Tibial artery (tissue), 4 donors: Measurements from ENCODE around the gene ZBTB7A.
"Not testable (repeated sequence)": the region's sequence is repeated elsewhere in the genome, so short reads cannot be mapped to it uniquely, and the experiment has no call there.

Experiments
- DNase-seq, 2 donors: peaks; one replicate each; pipeline ENCODE4 v3.0.0-alpha.2; 2019
- H3K27ac ChIP-seq, 2 donors: fragments of 200-600 bp; sonication (generic) in 1 of 2; 1 replicate in 1 of 2; 2 replicates in 1 of 2; pipeline ENCODE4 v1.5.1; 2018 to 2019; ENCODE audit warnings: mild to moderate bottlenecking in 1 of 2
- H3K27me3 ChIP-seq, 2 donors: fragments of 200-600 bp; sonication (generic) in 1 of 2; one replicate each; pipeline versions ENCODE4 v1.5.1 to v1.6.0; 2016 to 2019
- H3K36me3 ChIP-seq, 3 donors: fragments of 200-600 bp; sonication (generic) in 2 of 3; one replicate each; pipeline ENCODE4 v1.5.1; 2016 to 2019; ENCODE audit warnings: mild to moderate bottlenecking in 2 of 3
- H3K4me1 ChIP-seq, 4 donors: fragments of 200-600 bp; sonication (generic) in 2 of 4; 1 replicate in 3 of 4; 2 replicates in 1 of 4; pipeline ENCODE4 v1.5.1; 2016 to 2019
- H3K4me3 ChIP-seq, 2 donors: fragments of 200-600 bp; sonication (generic) in 1 of 2; 1 replicate in 1 of 2; 2 replicates in 1 of 2; pipeline ENCODE4 v1.5.1; 2018 to 2019; ENCODE audit warnings: mild to moderate bottlenecking in 2 of 2
- H3K9me3 ChIP-seq, 3 donors: fragments of 200-600 bp; sonication (generic) in 1 of 3; one replicate each; pipeline ENCODE4 v1.5.1; 2016 to 2019
- CTCF ChIP-seq, 2 experiments: fragments of 200-600 bp in 1 of 2; fragments of 450-650 bp in 1 of 2; IDR thresholded peaks; one replicate each; pipeline ENCODE4 v1.5.1; 2017 to 2019; ENCODE audit warnings: antibody characterized with exemption in 2 of 2, mild to moderate bottlenecking in 1 of 2, moderate library complexity in 1 of 2
- intact Hi-C: fragments of 100-400 bp; cut with DNase I; formaldehyde crosslinking; loops from one replicate; pipeline ENCODE4 v1.15.0; 2023; ENCODE audit warnings: low total_unique reads

The ZBTB7A gene

GRCh38 chr19:4007021-4007835 is 59.5 kb downstream of the ZBTB7A start, which contains the start of gene PIAS4:
PIAS4 (plus strand) TSS chr19:4007736; CDS start chr19:4007761, 25 bp downstream.
- peaks cover 0 to 46% (median 40%) of the 10 kb centered on the region in 4 donors for H3K4me1 ChIP-seq
- H3K27ac ChIP-seq, result peak within 1 kb of the TSS; percentile 79 to 86
- peak; percentile 96 to 98 for DNase-seq
- peaks cover 0 to 12% (median 0%) of the 10 kb centered on the region in 3 donors for H3K36me3 ChIP-seq
- no peak for TF ChIP-seq CTCF (IDR thresholded peaks at IDR 0.05)
- peak within 1 kb of the TSS; percentile 89 to 94 for H3K4me3 ChIP-seq
- no peaks in the 10 kb centered on the region for H3K9me3 ChIP-seq
- intact Hi-C loops, result loop anchor here (5.0 kb wide), 2 partner anchors 50 to 825 kb away; no protein-coding TSS in a partner anchor
- no peaks in the 10 kb centered on the region for H3K27me3 ChIP-seq

- not testable (repeated sequence) for DNase-seq, H3K27ac ChIP-seq, H3K36me3 ChIP-seq, H3K27me3 ChIP-seq, H3K4me3 ChIP-seq, H3K9me3 ChIP-seq
- intact Hi-C loops, result loop anchor here (5.0 kb wide), 2 partner anchors 52 to 823 kb away; no protein-coding TSS in a partner anchor
- H3K4me1 ChIP-seq, result peaks cover 0 to 32% (median 29%) of the 10 kb centered on the region in 4 donors
Observed at GRCh38 chr19:4005436-4005835, 61.3 kb downstream of the ZBTB7A start.

DNA sequence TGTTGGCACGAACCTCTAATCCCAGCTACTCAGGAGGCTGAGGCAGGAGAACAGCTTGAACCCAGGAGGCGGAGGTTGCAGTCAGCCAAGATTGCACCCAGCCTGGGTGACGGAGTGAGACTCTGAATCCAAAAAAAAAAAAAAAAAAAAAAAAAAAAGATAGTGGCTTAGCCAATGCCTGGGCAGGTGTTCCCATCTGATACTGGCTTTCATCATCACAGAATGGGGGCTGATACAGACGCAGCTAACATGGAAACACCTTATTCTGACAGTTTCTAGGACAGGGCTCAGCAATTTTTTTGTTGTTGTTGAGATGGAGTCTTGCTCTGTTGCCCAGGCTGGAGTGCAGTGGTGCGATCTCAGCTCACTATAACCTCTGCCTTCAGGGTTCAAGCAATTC is 65.9 kb downstream of the ZBTB7A start:
- H3K27me3 ChIP-seq, H3K4me1 ChIP-seq, intact Hi-C loops, H3K4me3 ChIP-seq, DNase-seq, H3K36me3 ChIP-seq, H3K9me3 ChIP-seq, H3K27ac ChIP-seq: not testable (repeated sequence)

DNA sequence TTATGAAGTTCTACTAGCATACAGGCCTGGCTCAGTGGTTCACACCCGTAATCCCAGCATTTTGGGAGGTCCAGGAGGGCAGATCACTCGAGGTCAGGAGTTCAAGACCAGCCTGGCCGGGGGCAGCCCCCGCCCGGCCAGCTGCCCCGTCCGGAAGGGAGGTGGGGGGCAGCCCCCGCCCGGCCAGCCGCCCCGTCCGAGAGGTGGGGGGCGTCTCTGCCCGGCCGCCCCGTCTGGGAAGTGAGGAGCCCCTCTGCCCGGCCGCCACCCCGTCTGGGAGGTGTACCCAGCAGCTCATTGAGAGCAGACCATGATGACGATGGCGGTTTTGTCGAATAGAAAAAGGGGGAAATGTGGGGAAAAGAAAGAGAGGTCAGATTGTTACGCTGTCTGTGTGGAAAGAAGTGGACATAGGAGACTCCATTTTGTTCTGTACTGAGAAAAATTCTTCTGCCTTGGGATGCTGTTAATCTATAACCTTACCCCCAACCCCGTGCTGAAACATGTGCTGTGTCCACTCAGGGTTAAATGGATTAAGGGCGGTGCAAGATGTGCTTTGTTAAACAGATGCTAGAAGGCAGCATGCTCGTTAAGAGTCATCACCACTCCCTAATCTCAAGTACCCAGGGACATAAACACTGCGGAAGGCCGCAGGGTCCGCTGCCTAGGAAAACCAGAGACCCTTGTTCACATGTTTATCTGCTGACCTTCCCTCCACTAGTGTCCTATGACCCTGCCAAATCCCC is 67.9 kb downstream of the ZBTB7A start:
- H3K9me3 ChIP-seq, H3K27me3 ChIP-seq, DNase-seq, H3K4me3 ChIP-seq, intact Hi-C loops, H3K36me3 ChIP-seq, H3K4me1 ChIP-seq, H3K27ac ChIP-seq: not testable (repeated sequence)

DNA sequence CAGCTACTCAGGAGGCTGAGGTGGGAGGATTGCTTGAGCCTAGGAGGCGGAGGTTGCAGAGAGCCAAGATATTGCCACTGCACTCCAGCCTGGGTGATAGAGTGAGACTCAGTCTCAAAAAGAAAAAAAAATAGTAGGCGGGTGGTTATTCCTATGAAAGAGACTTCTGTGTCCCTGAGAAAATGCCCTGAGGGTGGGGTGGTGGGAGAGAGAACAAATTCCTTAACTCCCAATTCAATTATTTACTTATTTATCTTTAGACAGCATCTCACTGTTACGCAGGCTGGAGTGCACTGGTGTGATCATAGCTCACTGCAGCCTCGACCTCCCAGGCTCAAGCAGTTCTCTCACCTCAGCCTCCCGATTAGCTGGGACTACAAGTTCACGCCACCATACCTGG is 71.1 kb downstream of the ZBTB7A start:
- no peaks in the 10 kb centered on the region for H3K9me3 ChIP-seq
- no peak for TF ChIP-seq CTCF (IDR thresholded peaks at IDR 0.05)
- no peak for DNase-seq
- no peaks in the 10 kb centered on the region for H3K4me1 ChIP-seq
- H3K27ac ChIP-seq, result no peak overlapping the region
- no peak overlapping the region for H3K4me3 ChIP-seq
- intact Hi-C loops, result no loop called here
- H3K27me3 ChIP-seq, result no peaks in the 10 kb centered on the region
- H3K36me3 ChIP-seq, result no peaks in the 10 kb centered on the region
